ENCODE results near the gene DOLPP1. TPM values are rescaled to one million over a fixed set of nuclear protein-coding genes. Genes with fewer than 3 reads are reported as not detected.
A peak's percentile ranks its signal among the peaks of the same experiment; 100 is the strongest.
"Not testable (repeated sequence)": the region's sequence is repeated elsewhere in the genome, so short reads cannot be mapped to it uniquely, and the experiment has no call there.

DOLPP1 gene
- 10 to 100 TPM in 3 of 5 donors, 1 to 10 TPM in 2; 5.1 to 14.4 (median 11.8) TPM for total RNA-seq
- 8.4 TPM for total RNA-seq (2013)
- 3.8 to 36.9 (median 10.0) reads per million in 29 experiments for total RNA-seq

GRCh38 chr9:129080601-129081387 lies at the start of gene DOLPP1:
DOLPP1 (plus strand) TSS chr9:129081111; CDS start chr9:129081132, 21 bp downstream.
- peak within 1 kb of the TSS; percentile 68 for H3K27ac ChIP-seq (ENCODE audit: low read length)
- Mint-ChIP-seq H3K36me3 (peaks cover 3% of the 10 kb centered on the region), H3K9me3 (no peaks in the 10 kb centered on the region), H3K27me3 (no peaks in the 10 kb centered on the region), H3K27ac (peak within 1 kb of the TSS; percentile 72 to 83), H3K4me3 (peak within 1 kb of the TSS; percentile 85 to 94 (median 88)), H3K4me1 (peaks cover 18 to 34% (median 31%) of the 10 kb centered on the region in 3 donors)
- H3K36me3 ChIP-seq (ENCODE audit: control insufficient read depth in 2 of 2, extremely low read depth in 1 of 2, insufficient read depth in 1 of 2, low read length in 1 of 2): peaks cover 9 to 13% of the 10 kb centered on the region in 2 donors
- ChIA-PET CTCF (interaction anchor here in 1 of 2 donors (0.7 to 1.3 kb wide), 3 partner anchors 8 to 58 kb away, joined by 3 read pairs; partner anchors contain the start of gene MIGA2), POLR2A (interaction anchor here (0.6 to 0.9 kb wide), 3 partner anchors 46 to 1167 kb away, joined by 3 to 10 read pairs (median 6); no protein-coding TSS in a partner anchor)
- H3K4me3 ChIP-seq (ENCODE audit: control insufficient read depth in 1 of 2, extremely low read depth in 1 of 2, low read length in 1 of 2): peak within 1 kb of the TSS; percentile 71 to 88
- ATAC-seq (replicated peaks in 1 of 4) (peak; percentile 92 to 96 (median 95)), DNase-seq (peak; percentile 97 to 100 (median 99))
- H3K9me3 ChIP-seq: no peaks in the 10 kb centered on the region
- H3K4me1 ChIP-seq (ENCODE audit: control insufficient read depth in 1 of 2, extremely low read depth in 1 of 2, insufficient read depth in 2 of 2, low read length in 2 of 2): peaks cover 11 to 42% of the 10 kb centered on the region in 2 experiments
- no peaks in the 10 kb centered on the region for H3K27me3 ChIP-seq (replicated peaks in 1 of 2; ENCODE audit: control insufficient read depth in 2 of 2, extremely low read depth in 1 of 2, insufficient read depth in 2 of 2, low read length in 1 of 2)
- WGBS (ENCODE audit: insufficient coverage): under 1% methylated on average over 69 of the region's 70 CpGs

- Mint-ChIP-seq H3K27me3 (no peaks in the 10 kb centered on the region), H3K9me3 (no peaks in the 10 kb centered on the region), H3K4me3 (no peak overlapping the region), H3K36me3 (no peaks in the 10 kb centered on the region), H3K4me1 (peaks cover 16 to 23% (median 17%) of the 10 kb centered on the region in 3 donors), H3K27ac (no peak overlapping the region)
- Histone ChIP-seq H3K4me3 (ENCODE audit: control insufficient read depth in 1 of 2, extremely low read depth in 1 of 2, low read length in 1 of 2) (no peak overlapping the region), H3K27ac (ENCODE audit: low read length) (no peak overlapping the region), H3K4me1 (ENCODE audit: control insufficient read depth in 1 of 2, extremely low read depth in 1 of 2, insufficient read depth in 2 of 2, low read length in 2 of 2) (peaks cover 13 to 19% of the 10 kb centered on the region in 2 experiments), H3K9me3 (no peaks in the 10 kb centered on the region), H3K36me3 (ENCODE audit: control insufficient read depth in 2 of 2, extremely low read depth in 1 of 2, insufficient read depth in 1 of 2, low read length in 1 of 2) (no peaks in the 10 kb centered on the region), H3K27me3 (replicated peaks in 1 of 2; ENCODE audit: control insufficient read depth in 2 of 2, extremely low read depth in 1 of 2, insufficient read depth in 2 of 2, low read length in 1 of 2) (no peaks in the 10 kb centered on the region)
- DNase-seq (no peak), ATAC-seq (replicated peaks in 1 of 4) (no peak)
- POLR2A ChIA-PET: interaction anchor here in 1 of 2 donors (0.6 kb wide), 1 partner anchor 45 kb away, joined by 5 read pairs; no protein-coding TSS in a partner anchor
- 75% methylated on average over 2 of the region's 4 CpGs for WGBS (ENCODE audit: insufficient coverage)
- CTCF ChIA-PET: interaction anchor here in 1 of 2 donors (1.0 kb wide), 1 partner anchor 421 kb away, joined by 5 read pairs; no protein-coding TSS in a partner anchor
These were observed 49.4 kb upstream of the DOLPP1 start for GRCh38 chr9:129031514-129031913.

GRCh38 chr9:129032541-129033159 lies 48.3 kb upstream of the DOLPP1 start:
- H3K4me3 Mint-ChIP-seq: no peak overlapping the region
- no peak overlapping the region for H3K27ac Mint-ChIP-seq
- no peaks in the 10 kb centered on the region for H3K27me3 Mint-ChIP-seq
- CTCF ChIA-PET: no interaction called here
- no peaks in the 10 kb centered on the region for H3K36me3 Mint-ChIP-seq
- H3K9me3 Mint-ChIP-seq: no peaks in the 10 kb centered on the region
- DNase-seq: no peak
- Histone ChIP-seq H3K4me1 (ENCODE audit: control insufficient read depth in 1 of 2, extremely low read depth in 1 of 2, insufficient read depth in 2 of 2, low read length in 2 of 2) (peaks cover 8 to 19% of the 10 kb centered on the region in 2 experiments), H3K27me3 (replicated peaks in 1 of 2; ENCODE audit: control insufficient read depth in 2 of 2, extremely low read depth in 1 of 2, insufficient read depth in 2 of 2, low read length in 1 of 2) (no peaks in the 10 kb centered on the region), H3K27ac (ENCODE audit: low read length) (no peak overlapping the region), H3K4me3 (ENCODE audit: control insufficient read depth in 1 of 2, extremely low read depth in 1 of 2, low read length in 1 of 2) (no peak overlapping the region), H3K9me3 (no peaks in the 10 kb centered on the region), H3K36me3 (ENCODE audit: control insufficient read depth in 2 of 2, extremely low read depth in 1 of 2, insufficient read depth in 1 of 2, low read length in 1 of 2) (no peaks in the 10 kb centered on the region)
- 93% methylated on average over 7 of the region's 12 CpGs for WGBS (ENCODE audit: insufficient coverage)
- ATAC-seq (replicated peaks in 1 of 4): no peak
- H3K4me1 Mint-ChIP-seq: peaks cover 17 to 23% (median 20%) of the 10 kb centered on the region in 3 donors
- POLR2A ChIA-PET: no interaction called here

GRCh38 chr9:129033216-129033615 lies 47.7 kb upstream of the DOLPP1 start:
- no peak for DNase-seq
- no peaks in the 10 kb centered on the region for H3K9me3 Mint-ChIP-seq
- no peak for ATAC-seq (replicated peaks in 1 of 4)
- Histone ChIP-seq H3K4me1 (ENCODE audit: control insufficient read depth in 1 of 2, extremely low read depth in 1 of 2, insufficient read depth in 2 of 2, low read length in 2 of 2) (peaks cover 10 to 23% of the 10 kb centered on the region in 2 experiments), H3K9me3 (no peaks in the 10 kb centered on the region), H3K27me3 (replicated peaks in 1 of 2; ENCODE audit: control insufficient read depth in 2 of 2, extremely low read depth in 1 of 2, insufficient read depth in 2 of 2, low read length in 1 of 2) (no peaks in the 10 kb centered on the region), H3K4me3 (ENCODE audit: control insufficient read depth in 1 of 2, extremely low read depth in 1 of 2, low read length in 1 of 2) (no peak overlapping the region), H3K27ac (ENCODE audit: low read length) (no peak overlapping the region), H3K36me3 (ENCODE audit: control insufficient read depth in 2 of 2, extremely low read depth in 1 of 2, insufficient read depth in 1 of 2, low read length in 1 of 2) (no peaks in the 10 kb centered on the region)
- peaks cover 22 to 29% (median 26%) of the 10 kb centered on the region in 3 donors for H3K4me1 Mint-ChIP-seq
- POLR2A ChIA-PET: no interaction called here
- no peaks in the 10 kb centered on the region for H3K36me3 Mint-ChIP-seq
- H3K27me3 Mint-ChIP-seq: no peaks in the 10 kb centered on the region
- no peak overlapping the region for H3K27ac Mint-ChIP-seq
- 77% methylated on average over 5 of the region's 8 CpGs for WGBS (ENCODE audit: insufficient coverage)
- CTCF ChIA-PET: no interaction called here
- H3K4me3 Mint-ChIP-seq: no peak overlapping the region

GRCh38 chr9:129035838-129036237 lies 45.1 kb upstream of the DOLPP1 start:
- Mint-ChIP-seq H3K27ac (peak overlapping the region; percentile 80 to 90), H3K4me3 (peak overlapping the region; percentile 95 to 99 (median 95)), H3K4me1 (peaks cover 31 to 39% (median 36%) of the 10 kb centered on the region in 3 donors)
- Histone ChIP-seq H3K27ac (ENCODE audit: low read length) (peak overlapping the region; percentile 28), H3K4me3 (ENCODE audit: control insufficient read depth in 1 of 2, extremely low read depth in 1 of 2, low read length in 1 of 2) (peak overlapping the region; percentile 84 to 90), H3K4me1 (ENCODE audit: control insufficient read depth in 1 of 2, extremely low read depth in 1 of 2, insufficient read depth in 2 of 2, low read length in 2 of 2) (peaks cover 10 to 31% of the 10 kb centered on the region in 2 experiments)
- WGBS (ENCODE audit: insufficient coverage): 83% methylated on average over 7 of the region's 13 CpGs
- H3K9me3 ChIP-seq; H3K36me3 Mint-ChIP-seq; H3K36me3 ChIP-seq (ENCODE audit: control insufficient read depth in 2 of 2, extremely low read depth in 1 of 2, insufficient read depth in 1 of 2, low read length in 1 of 2); H3K9me3 Mint-ChIP-seq; H3K27me3 ChIP-seq (replicated peaks in 1 of 2; ENCODE audit: control insufficient read depth in 2 of 2, extremely low read depth in 1 of 2, insufficient read depth in 2 of 2, low read length in 1 of 2); H3K27me3 Mint-ChIP-seq: not testable (repeated sequence)
- DNase-seq (peak in 1 of 35 experiments; percentile 14), ATAC-seq (replicated peaks in 1 of 4) (peak in 3 of 4 experiments; percentile 1 to 2 (median 2))
- ChIA-PET POLR2A (interaction anchor here in 1 of 2 donors (0.9 kb wide), 1 partner anchor 25 kb away, joined by 3 read pairs; no protein-coding TSS in a partner anchor), CTCF (interaction anchor here in 1 of 2 donors (1.0 kb wide), 2 partner anchors 45 to 589 kb away, joined by 3 to 4 read pairs; partner anchors contain the start of gene DOLPP1)
